ENCODE results near the gene ADRA2B.
A peak's percentile ranks its signal among the peaks of the same experiment; 100 is the strongest.
"Not testable (repeated sequence)": the region's sequence is repeated elsewhere in the genome, so short reads cannot be mapped to it uniquely, and the experiment has no call there.

ADRA2B gene

GRCh38 chr2:96088340-96089335 lies 27.7 kb downstream of the ADRA2B start:
- H3K27ac Mint-ChIP-seq: no peak overlapping the region
- no peak overlapping the region for H3K4me3 Mint-ChIP-seq
- DNase-seq: no peak
- no peaks in the 10 kb centered on the region for H3K9me3 Mint-ChIP-seq
- H3K27me3 Mint-ChIP-seq: peaks cover 0 to 52% of the 10 kb centered on the region in 2 donors
- H3K4me1 Mint-ChIP-seq (ENCODE audit: low read depth in 2 of 2): no peaks in the 10 kb centered on the region
- ATAC-seq (replicated peaks): no peak
- H3K36me3 Mint-ChIP-seq (ENCODE audit: insufficient read depth): no peaks in the 10 kb centered on the region

DNA sequence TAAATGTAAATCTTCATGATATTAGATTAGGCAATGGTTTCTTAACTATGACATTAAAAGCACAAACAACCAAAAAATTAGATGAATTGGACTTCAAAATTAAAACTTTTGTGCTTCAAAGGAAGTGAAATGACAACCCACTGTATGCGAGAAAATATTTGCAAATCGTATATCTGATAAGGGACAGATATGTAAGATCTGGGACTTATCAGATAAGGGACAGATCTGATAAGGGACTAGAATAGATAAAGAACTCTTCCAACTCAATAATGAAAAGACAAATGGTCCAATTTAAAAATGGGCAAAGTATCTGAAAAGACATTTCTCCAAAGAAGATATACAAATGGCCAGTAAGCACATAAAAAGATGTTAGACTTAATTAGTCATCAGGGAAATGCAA lies 29.2 kb downstream of the ADRA2B start:
- no peak overlapping the region for H3K4me3 Mint-ChIP-seq
- H3K36me3 Mint-ChIP-seq (ENCODE audit: insufficient read depth): no peaks in the 10 kb centered on the region
- peaks cover under 1 to 55% of the 10 kb centered on the region in 2 donors for H3K27me3 Mint-ChIP-seq
- ATAC-seq (replicated peaks) (no peak), DNase-seq (no peak)
- no peaks in the 10 kb centered on the region for H3K9me3 Mint-ChIP-seq
- no peaks in the 10 kb centered on the region for H3K4me1 Mint-ChIP-seq (ENCODE audit: low read depth in 2 of 2)
- no peak overlapping the region for H3K27ac Mint-ChIP-seq

DNA sequence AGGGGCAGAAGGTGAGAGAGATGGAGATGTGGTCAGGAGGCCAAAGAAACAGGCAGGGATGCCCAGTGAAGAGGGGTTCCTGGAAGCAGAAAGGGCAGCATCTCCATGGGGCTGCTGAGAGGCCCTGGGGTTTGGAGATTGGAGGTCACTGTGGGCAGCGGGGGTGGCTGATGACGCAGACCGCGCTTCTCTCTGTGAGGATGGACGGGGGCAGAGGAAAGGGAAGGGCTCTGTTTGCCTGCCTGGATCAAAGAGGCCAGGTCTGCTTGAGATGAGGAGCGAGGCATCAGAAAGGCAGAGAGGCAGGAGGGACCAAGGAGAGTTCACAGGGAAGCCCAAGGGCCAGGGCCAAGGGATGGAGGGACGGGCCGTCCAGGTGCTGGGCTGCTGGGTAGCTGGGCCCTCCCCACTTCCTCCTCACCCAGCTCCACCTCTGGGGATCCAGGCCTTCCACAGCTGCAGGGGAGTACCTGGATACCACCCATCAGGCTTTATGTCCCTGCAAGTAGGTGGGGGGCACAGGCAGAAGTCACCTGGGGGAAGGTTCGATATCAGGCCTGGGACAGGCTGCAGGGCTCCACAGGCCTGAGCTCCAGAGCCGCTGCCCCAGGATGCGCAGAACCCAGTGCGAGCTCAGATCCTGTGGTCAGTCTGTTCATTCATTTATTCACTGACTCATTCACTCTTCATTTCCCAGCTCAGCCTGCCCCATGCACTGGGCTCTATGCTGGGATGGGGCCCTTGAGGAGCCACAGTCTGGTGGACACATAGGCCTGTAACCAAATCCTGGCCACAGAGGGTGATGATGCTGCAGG lies 30.6 kb downstream of the ADRA2B start:
- no peak for DNase-seq
- peaks cover 4 to 45% of the 10 kb centered on the region in 2 donors for H3K27me3 Mint-ChIP-seq

GRCh38 chr2:96084858-96085518 lies 31.4 kb downstream of the ADRA2B start:
- peaks cover 4 to 38% of the 10 kb centered on the region in 2 donors for H3K27me3 Mint-ChIP-seq
- DNase-seq; ATAC-seq (replicated peaks); H3K27ac Mint-ChIP-seq; H3K4me1 Mint-ChIP-seq (ENCODE audit: low read depth in 2 of 2); H3K4me3 Mint-ChIP-seq; H3K9me3 Mint-ChIP-seq; H3K36me3 Mint-ChIP-seq (ENCODE audit: insufficient read depth): not testable (repeated sequence)

More for the DNA sequence above, 30.6 kb downstream of the ADRA2B start:
- Mint-ChIP-seq H3K36me3 (ENCODE audit: insufficient read depth) (no peaks in the 10 kb centered on the region), H3K4me3 (no peak overlapping the region), H3K9me3 (no peaks in the 10 kb centered on the region), H3K27ac (no peak overlapping the region), H3K4me1 (ENCODE audit: low read depth in 2 of 2) (no peaks in the 10 kb centered on the region)
- no peak for ATAC-seq (replicated peaks)

GRCh38 chr2:96083989-96084857 lies 32.1 kb downstream of the ADRA2B start:
- Mint-ChIP-seq H3K36me3 (ENCODE audit: insufficient read depth) (no peaks in the 10 kb centered on the region), H3K4me3 (no peak overlapping the region), H3K9me3 (no peaks in the 10 kb centered on the region), H3K27me3 (peaks cover 4 to 30% of the 10 kb centered on the region in 2 donors), H3K27ac (no peak overlapping the region), H3K4me1 (ENCODE audit: low read depth in 2 of 2) (no peaks in the 10 kb centered on the region)
- DNase-seq: no peak
- ATAC-seq (replicated peaks): no peak

- Mint-ChIP-seq H3K4me3 (no peak overlapping the region), H3K27ac (no peak overlapping the region), H3K4me1 (ENCODE audit: low read depth in 2 of 2) (no peaks in the 10 kb centered on the region), H3K36me3 (ENCODE audit: insufficient read depth) (no peaks in the 10 kb centered on the region), H3K27me3 (peaks cover 4 to 28% of the 10 kb centered on the region in 2 donors), H3K9me3 (no peaks in the 10 kb centered on the region)
- ATAC-seq (replicated peaks) (no peak), DNase-seq (no peak)
These were observed 33.1 kb downstream of the ADRA2B start for GRCh38 chr2:96083064-96083939.

GRCh38 chr2:96082211-96083063 lies 33.9 kb downstream of the ADRA2B start:
- ATAC-seq (replicated peaks) (no peak), DNase-seq (no peak)
- Mint-ChIP-seq H3K9me3 (no peaks in the 10 kb centered on the region), H3K27me3 (peaks cover 4 to 28% of the 10 kb centered on the region in 2 donors), H3K36me3 (ENCODE audit: insufficient read depth) (no peaks in the 10 kb centered on the region), H3K4me1 (ENCODE audit: low read depth in 2 of 2) (no peaks in the 10 kb centered on the region), H3K27ac (no peak overlapping the region), H3K4me3 (no peak overlapping the region)

DNA sequence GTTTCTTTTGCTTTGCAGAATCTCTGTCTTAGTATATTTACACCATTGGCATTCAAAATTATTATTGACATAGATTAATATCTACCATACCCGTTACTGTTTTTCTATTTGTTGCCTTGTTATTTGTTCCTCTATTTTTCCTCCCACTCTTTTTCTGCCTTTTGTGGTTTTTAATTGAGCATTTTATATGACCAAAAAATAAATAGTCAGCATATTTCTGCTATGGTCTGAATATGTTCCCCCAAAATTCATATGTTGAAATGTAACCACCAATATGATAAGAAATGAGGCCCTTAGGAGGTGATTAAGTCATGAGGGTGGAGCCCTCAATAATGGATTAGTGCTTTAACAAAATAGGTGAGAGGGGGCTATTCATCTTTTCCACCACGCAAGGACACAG lies 35.3 kb downstream of the ADRA2B start:
- ATAC-seq (replicated peaks) (no peak), DNase-seq (no peak)
- H3K36me3 Mint-ChIP-seq (ENCODE audit: insufficient read depth): no peaks in the 10 kb centered on the region

DNA sequence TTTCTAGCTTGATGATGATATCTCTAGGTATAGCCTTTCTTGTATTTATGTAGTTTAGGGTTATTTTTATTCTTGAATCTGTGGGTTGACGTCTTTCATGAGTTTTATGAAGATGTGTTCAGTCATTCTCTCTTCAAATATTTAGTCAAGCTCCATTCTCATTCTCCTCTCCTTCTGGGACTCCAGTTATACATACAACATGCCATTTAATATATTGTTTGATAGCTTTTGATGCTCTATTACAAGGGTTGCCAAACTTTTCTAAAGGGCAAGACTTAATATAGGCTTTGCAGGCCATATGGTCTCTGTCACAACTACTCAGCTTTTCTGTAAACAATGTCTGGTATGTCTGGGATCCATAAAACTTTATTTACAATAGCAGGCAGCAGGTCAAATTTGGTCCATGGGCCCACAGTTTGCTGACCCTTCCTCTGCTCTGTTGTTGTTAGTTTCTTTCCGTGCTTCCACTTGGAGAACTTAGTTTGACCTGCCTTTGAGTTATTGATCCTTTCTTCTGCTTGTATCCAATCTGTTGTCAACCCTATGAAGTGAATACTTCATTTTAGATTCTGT lies 41.1 kb downstream of the ADRA2B start:
- Mint-ChIP-seq H3K36me3 (ENCODE audit: insufficient read depth) (no peaks in the 10 kb centered on the region), H3K9me3 (peaks cover 0 to 20% of the 10 kb centered on the region in 2 donors), H3K27ac (no peak overlapping the region), H3K4me3 (no peak overlapping the region), H3K4me1 (ENCODE audit: low read depth in 2 of 2) (no peaks in the 10 kb centered on the region), H3K27me3 (peaks cover 5 to 27% of the 10 kb centered on the region in 2 donors)
- ATAC-seq (replicated peaks) (no peak), DNase-seq (no peak)

More for the DNA sequence above, 35.3 kb downstream of the ADRA2B start:
- Mint-ChIP-seq H3K4me3 (no peak overlapping the region), H3K27me3 (peaks cover 4 to 28% of the 10 kb centered on the region in 2 donors), H3K4me1 (ENCODE audit: low read depth in 2 of 2) (no peaks in the 10 kb centered on the region), H3K9me3 (peaks cover 0 to 3% of the 10 kb centered on the region in 2 donors), H3K27ac (no peak overlapping the region)

GRCh38 chr2:96074156-96074555 lies 42.2 kb downstream of the ADRA2B start:
- Mint-ChIP-seq H3K36me3 (ENCODE audit: insufficient read depth) (peaks cover 4% of the 10 kb centered on the region), H3K4me1 (ENCODE audit: low read depth in 2 of 2) (no peaks in the 10 kb centered on the region), H3K27me3 (peaks cover 5 to 32% of the 10 kb centered on the region in 2 donors), H3K27ac (peak overlapping the region in 1 of 2 donors; percentile 44), H3K4me3 (no peak overlapping the region), H3K9me3 (peaks cover 0 to 20% of the 10 kb centered on the region in 2 donors)
- DNase-seq (no peak), ATAC-seq (replicated peaks) (no peak)

Data from effector memory CD8-positive, alpha-beta T cell (primary cell).